ENCODE measurements around the gene HOXA2.

HOXA2 gene

GRCh38 chr7:27141137-27141922 lies 38.8 kb upstream of the HOXA2 start:
- peak; percentile 32 for DNase-seq

DNA sequence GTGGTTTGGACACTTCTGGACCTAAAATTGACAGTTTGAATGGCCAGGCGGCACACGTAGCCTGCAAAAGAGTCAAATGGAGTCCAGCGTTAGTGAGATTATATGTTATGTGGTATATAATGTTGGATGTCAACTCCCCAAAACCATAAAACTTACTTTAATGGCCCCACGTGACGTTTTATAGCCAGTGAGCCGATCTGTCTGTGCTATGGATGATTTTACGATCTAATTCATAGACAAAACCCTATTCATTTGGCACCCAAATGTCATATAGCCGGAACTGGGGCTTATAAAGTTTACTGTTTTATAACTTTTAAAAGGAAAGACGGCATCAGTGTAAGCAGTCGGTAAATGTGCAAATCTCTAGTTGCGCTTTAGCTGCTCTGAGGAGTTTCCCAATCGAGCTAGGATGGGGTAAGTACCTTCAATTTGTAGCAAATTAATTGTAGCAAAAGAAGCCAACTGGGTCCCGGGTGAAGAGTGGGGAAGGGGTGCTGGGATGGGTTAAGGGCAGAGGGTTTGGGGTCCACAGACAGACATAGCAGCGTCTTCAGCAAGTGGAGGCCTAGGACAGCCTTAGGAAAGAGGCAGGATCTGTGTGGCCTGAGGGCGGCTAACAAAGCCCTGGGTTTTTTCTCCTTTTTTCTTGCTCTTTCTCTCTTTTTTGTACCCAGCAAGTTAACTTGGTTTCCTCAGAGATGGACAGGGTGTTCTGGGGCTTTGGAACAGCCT lies 37.8 kb upstream of the HOXA2 start:
- DNase-seq, result peak; percentile 45

DNA sequence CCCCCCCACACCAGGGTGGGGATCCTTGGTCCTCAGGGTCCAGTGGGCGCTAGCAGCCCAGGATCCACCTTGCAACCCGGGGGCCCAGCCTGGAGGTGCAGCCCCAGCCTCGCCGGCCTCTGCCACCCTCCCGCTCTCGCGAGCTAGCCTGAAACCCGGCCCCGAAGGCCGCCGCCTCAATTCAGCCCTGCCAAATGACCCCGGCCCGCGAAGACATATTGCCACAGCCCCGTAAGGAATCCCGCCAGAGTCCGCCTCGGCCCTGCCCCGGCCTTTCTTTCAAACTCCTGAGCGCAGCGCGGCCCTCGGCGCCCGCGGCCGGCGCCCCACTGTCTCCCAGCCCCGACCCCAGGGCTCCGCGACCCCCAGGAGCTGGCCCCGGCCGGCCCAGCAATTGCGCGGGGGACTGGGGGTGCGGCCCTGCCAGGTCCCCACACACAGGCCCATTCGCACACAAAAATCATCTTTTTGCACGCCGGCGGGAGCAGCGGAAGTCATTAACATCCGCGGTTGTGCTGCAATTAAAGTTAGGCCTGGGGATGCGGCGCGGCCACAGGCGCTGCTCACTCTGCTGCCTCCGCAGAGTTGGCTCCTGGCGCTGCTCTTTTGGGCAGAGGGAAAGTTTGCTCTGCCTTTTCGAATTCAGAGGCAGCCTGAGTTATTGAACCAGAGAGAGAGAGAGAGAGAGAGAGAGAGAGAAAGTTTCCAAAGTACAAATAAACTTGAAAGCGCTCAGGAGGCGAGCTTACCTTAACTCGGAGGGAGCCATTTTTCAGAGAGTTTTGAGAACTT lies 37.0 kb upstream of the HOXA2 start:
- peak; percentile 61 for DNase-seq

DNA sequence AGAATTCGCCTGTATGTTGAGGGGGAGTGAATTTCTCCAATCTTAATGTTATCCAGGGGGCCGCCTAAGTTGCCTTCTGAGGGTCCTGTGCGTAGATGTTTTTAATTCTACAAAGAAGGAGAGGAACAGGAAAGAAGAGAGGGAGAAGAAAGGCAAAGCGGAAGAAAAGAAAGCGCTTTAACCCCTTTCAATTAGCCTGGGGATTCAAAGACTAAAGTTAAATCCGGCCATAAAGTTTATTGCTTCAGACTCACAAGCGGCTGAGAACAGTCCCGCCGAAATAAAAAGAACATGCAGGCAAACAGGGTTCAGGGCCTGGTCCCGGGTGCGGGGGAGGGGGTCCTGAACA lies 36.5 kb upstream of the HOXA2 start:
- DNase-seq, result peak; percentile 22

DNA sequence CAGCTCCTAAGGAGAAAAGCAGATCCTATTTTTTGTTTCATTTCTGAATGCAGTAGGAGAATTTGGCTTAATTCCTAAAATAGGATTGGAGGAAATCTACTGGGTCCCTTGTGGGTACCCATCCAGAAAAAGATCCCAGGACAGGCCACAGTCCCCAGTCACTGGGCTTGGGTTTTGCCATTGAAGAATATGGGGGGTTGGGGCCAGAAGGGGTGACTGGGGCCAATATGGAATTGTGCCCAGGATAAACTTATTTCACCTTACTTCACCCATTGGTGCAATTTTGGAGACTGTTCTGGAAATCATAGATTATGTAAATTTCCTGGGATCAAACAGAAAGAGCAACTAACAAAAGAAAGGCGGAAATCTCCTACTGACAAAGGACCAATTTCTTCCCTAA lies 36.0 kb upstream of the HOXA2 start:
- DNase-seq, result peak; percentile 41

GRCh38 chr7:27137640-27138315 lies 35.3 kb upstream of the HOXA2 start:
- peak; percentile 36 for DNase-seq

DNA sequence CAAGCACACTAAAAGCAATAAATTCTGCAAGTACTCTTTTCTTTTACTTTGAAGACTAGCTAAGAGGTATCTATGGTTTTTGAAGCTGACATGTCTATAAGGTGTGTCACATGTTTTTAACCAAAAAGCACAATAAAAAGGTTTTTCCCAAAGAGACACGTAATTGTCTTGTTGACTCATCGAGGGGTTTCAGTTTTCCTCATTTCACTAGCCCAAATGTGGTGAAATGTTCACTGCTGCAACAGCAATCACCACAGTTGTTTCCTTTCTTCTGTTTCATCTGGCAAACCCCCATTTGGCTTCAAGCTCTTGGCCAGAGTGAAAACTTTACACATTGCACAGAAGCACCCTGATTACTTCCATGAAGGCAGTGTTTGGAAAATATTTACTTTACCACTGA lies 31.9 kb upstream of the HOXA2 start:
- DNase-seq, result peak; percentile 52

- DNase-seq, result peak; percentile 40
Observed at GRCh38 chr7:27133409-27134231, 31.1 kb upstream of the HOXA2 start.

- no peak for DNase-seq
Observed at GRCh38 chr7:27132978-27133377, 30.5 kb upstream of the HOXA2 start.

DNA sequence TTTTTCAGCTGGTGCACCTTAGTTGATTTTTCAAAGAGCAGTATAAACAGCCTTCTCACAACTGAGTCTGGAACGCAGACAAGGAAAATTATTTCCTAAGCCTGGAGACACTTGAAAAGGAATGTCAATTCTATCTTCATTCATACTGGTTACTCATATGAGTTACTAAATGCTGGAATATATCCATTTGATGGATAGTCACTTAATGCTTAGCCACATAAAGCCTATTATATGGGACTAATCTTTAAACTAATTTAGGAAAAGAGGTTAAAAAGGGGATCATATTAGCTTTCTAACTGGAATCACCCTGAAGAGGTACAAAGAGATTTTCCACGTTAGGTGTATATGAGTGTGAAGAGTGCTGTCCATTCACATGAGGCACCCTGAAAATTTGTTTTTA lies 29.7 kb upstream of the HOXA2 start:
- DNase-seq, result no peak

- DNase-seq, result peak; percentile 28
Observed at GRCh38 chr7:27131390-27131819, 28.9 kb upstream of the HOXA2 start.

GRCh38 chr7:27130540-27131389 lies 28.3 kb upstream of the HOXA2 start, which contains the start of gene HOXA4:
Gene HOXA4, minus strand, starts transcription at chr7:27130757. Its CDS starts 24 bp downstream, at chr7:27130733.
- DNase-seq, result peak; percentile 95

DNA sequence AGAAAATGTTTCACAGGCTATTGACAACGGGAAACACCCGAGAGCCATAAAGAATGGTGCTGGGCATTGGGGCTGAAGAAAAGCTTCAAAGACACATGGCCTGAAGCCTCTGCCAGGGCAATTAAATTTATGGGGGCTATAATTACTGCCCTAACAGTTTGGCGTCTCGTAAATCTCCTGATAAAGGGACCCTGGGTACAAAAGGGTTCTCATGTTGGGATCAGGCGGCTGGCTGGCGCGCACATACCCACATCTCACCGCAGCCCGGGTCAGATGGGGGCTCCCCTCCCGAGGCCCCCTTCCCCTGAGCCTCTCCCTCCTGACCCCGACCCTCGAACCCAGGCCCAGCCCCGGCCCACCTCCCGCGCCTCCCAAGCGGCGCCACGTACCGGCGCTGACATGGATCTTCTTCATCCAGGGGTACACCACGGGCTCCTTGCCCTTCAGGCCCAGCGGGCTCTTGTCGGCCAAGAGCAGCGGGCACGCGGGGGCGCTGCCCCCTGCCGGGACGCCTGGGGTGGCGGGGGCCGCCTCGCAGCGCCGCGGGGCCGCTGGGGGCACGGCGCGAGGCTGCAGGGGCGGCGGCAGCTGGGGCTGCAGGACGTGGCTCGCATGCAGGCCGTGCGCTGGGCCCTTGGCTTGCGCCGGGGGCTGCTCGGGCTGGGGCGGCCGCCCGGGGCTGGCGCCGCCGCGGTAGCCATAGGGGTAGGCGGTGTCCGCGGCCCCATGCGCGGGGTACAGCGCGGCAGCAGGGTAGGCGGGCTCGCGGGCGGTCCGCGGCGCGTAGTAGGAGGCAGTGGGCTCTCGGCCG lies 27.5 kb upstream of the HOXA2 start:
- DNase-seq, result peak; percentile 65

DNA sequence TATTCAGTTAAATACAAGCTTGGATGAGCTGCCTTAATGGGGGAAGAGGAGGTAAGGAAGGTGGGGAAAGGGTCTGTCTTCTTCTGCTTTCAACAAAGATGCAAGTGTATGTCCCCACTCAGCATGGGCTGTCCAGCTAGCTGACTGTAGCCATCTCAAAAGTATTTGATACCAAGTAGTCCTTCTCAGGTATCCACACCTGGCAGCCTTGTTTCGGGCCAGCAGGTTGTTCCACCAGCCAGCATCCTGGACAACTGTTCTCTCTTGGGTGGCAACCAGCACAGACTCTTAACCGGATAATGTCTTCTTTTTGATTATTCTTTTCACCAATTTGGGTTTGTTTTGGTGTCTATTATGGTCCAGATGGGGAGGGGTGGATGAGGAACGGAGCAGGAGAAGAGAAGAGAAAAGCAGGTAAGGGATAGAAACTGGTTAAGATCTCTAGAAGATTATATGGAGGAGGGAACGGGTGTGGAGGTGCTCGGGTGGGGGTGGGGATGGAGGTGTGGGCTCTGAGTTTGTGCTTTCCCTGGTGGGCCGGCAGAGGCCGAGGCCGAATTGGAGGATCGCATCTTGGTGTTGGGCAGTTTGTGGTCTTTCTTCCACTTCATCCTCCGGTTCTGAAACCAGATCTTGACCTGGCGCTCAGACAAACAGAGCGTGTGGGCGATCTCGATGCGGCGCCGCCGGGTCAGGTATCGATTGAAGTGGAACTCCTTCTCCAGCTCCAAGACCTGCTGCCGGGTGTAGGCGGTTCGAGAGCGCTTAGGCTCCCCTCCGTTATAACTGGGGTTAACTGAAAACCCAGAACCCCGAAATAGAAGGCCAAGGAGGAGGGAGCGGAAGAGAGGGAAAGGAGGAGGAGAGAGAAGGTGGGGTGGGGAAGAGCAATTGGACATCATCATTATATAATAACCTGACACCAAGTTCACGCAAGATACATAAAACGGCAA lies 26.6 kb upstream of the HOXA2 start:
- DNase-seq, result peak; percentile 39

DNA sequence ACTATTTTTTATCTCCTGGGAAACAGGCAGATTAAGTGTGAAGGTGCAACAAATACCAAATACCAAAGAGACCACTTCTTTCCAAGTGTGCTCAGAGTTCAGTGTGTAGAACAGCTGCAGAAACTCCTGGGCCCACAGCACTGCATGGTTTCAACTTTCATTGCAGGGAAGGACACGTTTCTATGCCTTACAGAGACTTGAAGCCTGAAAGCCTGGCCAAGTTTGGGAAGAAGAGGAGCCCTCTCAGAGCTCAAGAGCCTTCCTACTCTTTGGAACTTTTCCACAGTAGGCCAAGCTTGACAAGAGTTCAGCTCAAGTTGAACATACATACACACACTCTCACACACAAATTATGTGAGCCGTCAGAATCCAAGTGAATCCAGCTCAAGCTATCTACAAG lies 25.6 kb upstream of the HOXA2 start:
- DNase-seq, result peak; percentile 54

GRCh38 chr7:27126596-27127327 lies 24.3 kb upstream of the HOXA2 start:
- no peak for DNase-seq

DNA sequence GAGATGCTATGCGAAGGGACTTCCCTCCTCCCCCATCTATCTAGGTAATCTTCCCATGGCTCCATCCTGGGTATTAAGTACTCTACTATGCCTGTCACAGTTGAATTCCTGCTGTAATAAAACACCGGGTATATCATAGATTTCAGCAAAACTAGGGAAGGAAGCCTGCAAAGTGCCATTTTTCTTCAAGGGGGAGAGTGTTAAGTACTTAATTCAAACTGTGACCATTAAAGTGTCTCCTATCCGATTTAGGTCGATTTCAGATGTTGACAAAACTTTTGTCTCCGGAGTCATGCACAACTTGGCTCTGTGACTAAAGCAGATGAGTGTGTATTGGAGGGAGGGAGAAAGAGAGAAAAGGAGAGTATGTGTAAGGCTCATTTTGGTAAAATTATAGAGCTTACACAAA lies 23.5 kb upstream of the HOXA2 start:
- peak; percentile 9 for DNase-seq
